ENCODE measurements around the gene GRM7. TPM values are rescaled to one million over a fixed set of nuclear protein-coding genes. Genes with fewer than 3 reads are reported as not detected.

The GRM7 gene
- total RNA-seq, 2 experiments from 2014 or later: not detected

DNA sequence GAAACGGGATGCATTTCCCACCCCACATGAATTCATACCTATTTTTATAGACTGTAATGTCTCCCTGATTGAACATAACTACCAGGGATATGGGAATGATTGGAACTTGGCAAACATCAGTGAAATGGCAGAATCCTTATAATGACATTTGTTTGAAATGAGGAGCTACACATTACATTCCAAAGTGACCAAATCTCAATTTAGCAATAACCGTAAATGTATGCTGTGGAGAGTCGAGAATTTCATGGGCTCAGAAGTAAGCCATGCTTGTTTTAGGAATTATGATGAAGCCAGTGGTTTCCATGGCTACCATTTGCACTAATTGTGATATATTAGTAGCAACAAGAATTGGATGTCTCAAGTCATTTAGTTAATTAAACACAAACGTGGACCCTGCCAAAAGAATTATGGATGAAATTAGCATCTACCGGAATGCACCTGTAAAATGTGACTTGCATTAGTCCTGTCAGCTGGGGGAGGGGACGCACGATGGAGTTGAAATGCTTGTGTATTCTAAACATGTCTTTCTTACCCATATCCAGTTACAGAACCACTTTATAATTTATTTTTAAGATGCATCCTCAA lies 760.2 kb downstream of the GRM7 start:
- H3K27ac Mint-ChIP-seq: no peak overlapping the region
- POLR2A ChIA-PET: interaction anchor here (0.7 kb wide), 1 partner anchor 256 kb away, joined by 4 read pairs; no protein-coding TSS in a partner anchor

DNA sequence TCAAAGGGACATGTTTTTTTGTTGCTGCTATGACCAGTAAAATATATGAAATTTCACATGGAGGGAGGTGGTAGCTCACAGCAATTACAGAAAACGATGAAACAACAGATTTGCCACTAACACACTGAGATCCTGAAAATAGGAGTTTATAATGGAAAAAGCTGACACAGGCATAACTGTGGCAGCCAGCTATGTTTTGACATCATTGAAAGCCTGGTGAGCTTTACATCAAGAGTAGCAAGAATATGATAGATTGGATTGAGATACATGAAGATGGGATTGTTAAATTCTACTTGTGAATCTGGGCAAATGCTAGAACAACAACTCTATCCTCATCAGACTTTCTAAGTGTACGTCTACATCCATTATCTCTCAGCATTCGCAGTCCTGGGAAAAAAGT lies 760.7 kb downstream of the GRM7 start:
- POLR2A ChIA-PET: interaction anchor here (0.7 kb wide), 1 partner anchor 257 kb away, joined by 4 read pairs; no protein-coding TSS in a partner anchor
- TF ChIP-seq, protein P1, sequence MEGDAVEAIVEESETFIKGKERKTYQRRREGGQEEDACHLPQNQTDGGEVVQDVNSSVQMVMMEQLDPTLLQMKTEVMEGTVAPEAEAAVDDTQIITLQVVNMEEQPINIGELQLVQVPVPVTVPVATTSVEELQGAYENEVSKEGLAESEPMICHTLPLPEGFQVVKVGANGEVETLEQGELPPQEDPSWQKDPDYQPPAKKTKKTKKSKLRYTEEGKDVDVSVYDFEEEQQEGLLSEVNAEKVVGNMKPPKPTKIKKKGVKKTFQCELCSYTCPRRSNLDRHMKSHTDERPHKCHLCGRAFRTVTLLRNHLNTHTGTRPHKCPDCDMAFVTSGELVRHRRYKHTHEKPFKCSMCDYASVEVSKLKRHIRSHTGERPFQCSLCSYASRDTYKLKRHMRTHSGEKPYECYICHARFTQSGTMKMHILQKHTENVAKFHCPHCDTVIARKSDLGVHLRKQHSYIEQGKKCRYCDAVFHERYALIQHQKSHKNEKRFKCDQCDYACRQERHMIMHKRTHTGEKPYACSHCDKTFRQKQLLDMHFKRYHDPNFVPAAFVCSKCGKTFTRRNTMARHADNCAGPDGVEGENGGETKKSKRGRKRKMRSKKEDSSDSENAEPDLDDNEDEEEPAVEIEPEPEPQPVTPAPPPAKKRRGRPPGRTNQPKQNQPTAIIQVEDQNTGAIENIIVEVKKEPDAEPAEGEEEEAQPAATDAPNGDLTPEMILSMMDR (IDR thresholded peaks at IDR 0.05): no peak
- Mint-ChIP-seq H3K27me3 (no peaks in the 10 kb centered on the region), H3K4me1 (ENCODE audit: low read depth) (no peaks in the 10 kb centered on the region), H3K4me3 (no peak overlapping the region), H3K9me3 (no peaks in the 10 kb centered on the region), H3K36me3 (ENCODE audit: low read depth) (no peaks in the 10 kb centered on the region), H3K27ac (no peak overlapping the region)
- intact Hi-C loops (cut with micrococcal nuclease): no loop called here
- CTCF ChIA-PET: no interaction called here
- ATAC-seq (no peak), DNase-seq (no peak)

More for the DNA sequence above, 760.2 kb downstream of the GRM7 start:
- Mint-ChIP-seq H3K4me1 (ENCODE audit: low read depth) (no peaks in the 10 kb centered on the region), H3K36me3 (ENCODE audit: low read depth) (no peaks in the 10 kb centered on the region), H3K4me3 (no peak overlapping the region), H3K9me3 (no peaks in the 10 kb centered on the region), H3K27me3 (no peaks in the 10 kb centered on the region)
- intact Hi-C loops (cut with micrococcal nuclease): no loop called here
- ATAC-seq (no peak), DNase-seq (no peak)
- CTCF ChIA-PET: no interaction called here
- TF ChIP-seq, protein P1 (IDR thresholded peaks at IDR 0.05): no peak

DNA sequence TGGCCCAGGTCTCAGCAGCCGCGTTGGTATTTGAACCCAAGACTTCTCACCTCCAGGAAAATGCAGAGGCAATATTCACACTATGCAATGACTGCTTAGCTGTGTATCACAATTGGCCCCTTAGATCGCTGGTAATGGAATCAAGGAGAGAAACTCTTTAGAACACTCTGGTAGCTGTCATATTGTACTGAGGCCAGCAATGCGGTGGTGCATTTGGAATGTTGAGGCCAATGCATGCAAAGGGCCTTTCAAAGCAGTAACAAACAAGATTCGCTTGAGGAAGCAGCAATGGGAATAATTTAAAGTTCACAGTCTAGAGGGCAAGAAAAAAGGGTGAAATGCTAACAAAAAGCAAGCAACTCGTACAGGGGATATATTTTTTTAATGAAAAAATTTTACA lies 764.1 kb downstream of the GRM7 start:
- Mint-ChIP-seq H3K4me1 (ENCODE audit: low read depth) (no peaks in the 10 kb centered on the region), H3K27ac (no peak overlapping the region), H3K36me3 (ENCODE audit: low read depth) (no peaks in the 10 kb centered on the region), H3K9me3 (no peaks in the 10 kb centered on the region), H3K27me3 (no peaks in the 10 kb centered on the region), H3K4me3 (no peak overlapping the region)
- ChIA-PET POLR2A (no interaction called here), CTCF (no interaction called here)
- TF ChIP-seq, protein P1 (IDR thresholded peaks at IDR 0.05): no peak
- no peak for ATAC-seq
- intact Hi-C loops (cut with micrococcal nuclease): no loop called here
- no peak for DNase-seq

DNA sequence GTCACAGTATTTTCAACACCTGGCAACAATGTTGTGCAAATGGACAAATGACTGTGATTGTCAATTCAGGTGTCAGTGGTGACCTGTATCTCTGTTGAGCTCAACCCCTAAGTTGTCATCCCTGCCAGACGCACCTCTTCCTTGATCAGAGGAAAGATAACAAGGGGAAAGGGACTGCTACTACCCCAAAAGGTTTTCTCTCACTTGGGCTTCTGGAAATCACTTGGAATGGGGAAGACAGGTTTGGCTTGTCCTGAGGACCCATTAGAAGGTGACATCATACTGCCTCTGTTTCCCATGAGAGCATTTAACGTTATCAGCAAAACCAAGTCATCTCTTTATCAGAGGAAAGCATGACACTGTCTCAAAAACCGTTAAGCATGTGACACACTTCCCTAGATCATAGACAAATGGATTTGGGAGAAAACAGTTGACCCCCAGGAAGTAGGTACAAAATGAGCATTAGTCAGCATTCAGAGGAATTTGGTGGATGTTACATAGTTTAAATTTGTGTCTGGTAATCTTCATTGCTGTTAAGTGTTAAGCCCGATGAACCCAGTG lies 769.5 kb downstream of the GRM7 start:
- Mint-ChIP-seq H3K4me1 (ENCODE audit: low read depth) (no peaks in the 10 kb centered on the region), H3K27ac (no peak overlapping the region), H3K36me3 (ENCODE audit: low read depth) (no peaks in the 10 kb centered on the region), H3K27me3 (no peaks in the 10 kb centered on the region), H3K4me3 (no peak overlapping the region), H3K9me3 (no peaks in the 10 kb centered on the region)
- intact Hi-C loops (cut with micrococcal nuclease): no loop called here
- TF ChIP-seq, protein P1 (IDR thresholded peaks at IDR 0.05): no peak
- CTCF ChIA-PET: interaction anchor here (0.9 kb wide), 1 partner anchor 112 kb away, joined by 3 read pairs; no protein-coding TSS in a partner anchor
- no peak for ATAC-seq
- POLR2A ChIA-PET: no interaction called here
- no peak for DNase-seq

DNA sequence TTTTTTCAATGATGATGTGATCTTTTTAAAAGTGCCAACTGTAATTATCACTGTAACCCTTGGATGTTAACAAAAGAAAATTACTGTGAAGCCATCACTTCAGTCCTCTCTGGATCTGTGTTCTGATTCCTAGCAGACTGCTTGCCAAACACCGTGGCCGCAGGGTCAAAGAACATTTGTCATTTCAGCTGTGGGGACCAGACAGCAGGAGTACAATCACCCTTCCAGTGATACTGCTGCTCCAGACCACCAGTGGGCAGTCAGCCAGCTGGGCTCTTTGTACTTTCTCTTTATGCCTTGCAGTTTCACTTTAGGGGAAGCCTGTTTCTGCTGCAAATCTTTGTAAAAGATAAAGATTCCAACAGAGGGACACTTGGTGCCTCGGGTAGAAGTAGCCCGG lies 770.0 kb downstream of the GRM7 start:
- CTCF ChIA-PET: no interaction called here
- intact Hi-C loops (cut with micrococcal nuclease): no loop called here

More for the DNA sequence above, 770.0 kb downstream of the GRM7 start:
- H3K36me3 Mint-ChIP-seq (ENCODE audit: low read depth): no peaks in the 10 kb centered on the region
- DNase-seq: no peak
- no peaks in the 10 kb centered on the region for H3K27me3 Mint-ChIP-seq
- H3K4me3 Mint-ChIP-seq: no peak overlapping the region
- TF ChIP-seq, protein P1 (IDR thresholded peaks at IDR 0.05): no peak
- POLR2A ChIA-PET: no interaction called here
- H3K27ac Mint-ChIP-seq: no peak overlapping the region
- H3K9me3 Mint-ChIP-seq: no peaks in the 10 kb centered on the region
- no peaks in the 10 kb centered on the region for H3K4me1 Mint-ChIP-seq (ENCODE audit: low read depth)
- no peak for ATAC-seq
